ENCODE measurements around the gene RAB40B.

The RAB40B gene

DNA sequence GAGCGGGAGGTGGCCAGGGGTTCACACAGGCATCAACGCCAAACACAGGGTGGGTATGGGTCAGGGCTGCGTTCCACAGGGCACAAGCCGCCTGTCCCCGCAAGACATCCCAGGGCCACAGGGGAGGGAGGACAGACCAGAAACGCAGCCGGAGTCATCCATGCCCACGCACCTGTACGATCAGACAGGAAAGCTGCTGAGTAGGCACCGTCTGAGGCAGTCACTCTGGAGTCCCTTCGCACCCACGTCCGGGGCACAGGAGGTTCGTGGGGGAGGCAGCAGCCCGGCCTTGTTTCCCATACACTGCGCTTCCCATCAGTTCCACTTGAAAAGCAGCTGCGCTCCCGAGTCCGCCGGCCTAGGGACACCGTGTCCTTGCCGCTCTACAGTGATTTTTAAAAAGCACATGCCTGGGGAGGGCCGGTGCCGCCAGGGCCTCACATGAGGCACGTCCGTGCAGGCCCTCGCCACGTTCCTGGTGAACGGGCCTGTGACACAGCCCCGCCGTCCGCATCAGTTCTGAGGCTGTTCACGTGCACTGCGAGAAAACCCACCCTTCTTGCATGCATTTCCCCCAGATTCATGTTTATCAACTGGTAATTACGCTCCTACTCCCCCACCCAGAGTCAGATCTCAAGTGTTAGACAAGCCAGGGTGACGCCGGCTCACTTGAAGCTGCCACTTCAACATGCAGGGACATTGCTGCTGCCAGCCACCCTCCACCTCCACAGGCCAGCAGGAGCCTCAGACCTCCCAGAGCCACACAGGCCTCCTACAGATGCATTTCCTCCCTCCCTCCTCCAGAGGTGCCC lies 85.0 kb downstream of the RAB40B start:
- no peak for DNase-seq

DNA sequence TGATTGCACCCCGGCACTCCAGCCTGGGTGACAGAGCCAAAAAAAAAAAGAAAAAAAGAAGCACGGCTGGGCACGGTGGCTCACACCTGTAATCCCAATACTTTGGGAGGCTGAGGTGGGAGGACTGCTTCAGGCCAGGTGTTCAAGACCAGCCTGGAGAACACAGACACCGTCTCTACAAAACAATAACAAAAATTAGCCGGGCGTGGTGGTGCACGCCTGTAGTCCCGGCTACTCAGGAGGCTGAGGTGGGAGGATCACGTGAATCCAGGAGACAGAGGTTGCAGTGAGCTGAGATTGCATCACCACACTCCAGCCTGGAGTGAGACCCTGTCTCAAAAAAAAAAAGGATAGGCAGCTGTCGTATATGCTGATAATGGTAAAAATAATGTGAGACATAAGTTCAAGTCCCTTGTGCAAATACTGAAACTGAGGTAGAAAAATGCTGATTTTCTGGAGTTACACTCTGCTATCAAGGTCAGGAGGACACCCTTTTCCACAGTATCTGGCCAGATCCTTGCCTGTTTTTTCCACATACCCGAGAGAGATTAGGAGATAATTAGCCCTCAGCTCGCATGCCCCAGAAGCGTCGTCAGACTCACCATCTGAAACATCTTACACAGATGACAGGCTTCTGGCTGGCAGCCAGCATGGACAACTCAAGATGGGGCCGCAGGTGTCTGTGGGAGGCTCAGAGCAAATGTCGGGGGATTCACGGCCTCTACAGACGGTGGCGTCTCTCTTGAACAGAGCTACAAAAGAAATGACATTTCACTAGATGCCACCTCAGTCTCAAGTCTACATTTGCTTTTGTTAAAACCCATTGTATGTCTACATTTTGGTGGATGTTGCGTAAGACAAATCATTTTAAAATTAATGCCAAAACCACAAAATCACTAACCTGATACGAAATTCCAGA lies 87.1 kb downstream of the RAB40B start:
- no peak for DNase-seq

DNA sequence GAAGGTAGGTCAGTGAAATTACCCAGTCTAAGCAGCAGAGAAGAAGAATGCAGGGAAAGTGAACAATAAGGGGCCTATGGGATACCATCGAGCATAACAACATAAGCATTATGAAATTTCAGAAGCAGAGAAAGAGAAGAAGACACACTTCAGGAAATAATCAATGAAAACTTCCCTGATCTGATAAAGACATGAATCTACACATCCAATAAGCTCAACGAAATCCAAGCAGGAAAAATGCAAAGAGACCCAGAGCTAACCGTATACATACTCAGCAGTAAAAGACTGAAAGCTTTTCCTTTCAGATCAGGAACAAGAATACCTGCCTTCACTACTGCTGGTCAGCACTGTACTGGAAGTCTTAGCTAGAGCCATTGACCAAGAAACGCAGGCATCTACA lies 88.8 kb downstream of the RAB40B start:
- DNase-seq = no peak

DNA sequence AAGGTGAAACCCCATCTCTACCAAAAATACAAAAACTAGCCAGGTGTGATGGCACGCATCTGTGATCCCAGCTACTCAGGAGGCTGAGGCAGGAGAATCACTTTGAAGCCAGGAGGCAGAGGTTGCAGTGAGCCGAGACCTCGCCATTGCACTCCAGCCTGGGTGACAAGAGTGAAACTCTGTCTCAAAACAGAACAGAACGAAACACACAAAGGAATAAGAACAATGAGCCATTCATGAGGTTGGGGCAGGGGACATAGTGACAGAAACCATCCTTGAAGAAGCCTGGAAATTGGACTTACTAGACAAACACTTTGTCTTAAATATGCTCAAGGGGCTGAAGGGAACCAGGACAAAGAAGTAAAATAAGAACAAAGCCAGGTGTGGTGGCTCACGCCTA lies 89.7 kb downstream of the RAB40B start:
- no peak for DNase-seq

DNA sequence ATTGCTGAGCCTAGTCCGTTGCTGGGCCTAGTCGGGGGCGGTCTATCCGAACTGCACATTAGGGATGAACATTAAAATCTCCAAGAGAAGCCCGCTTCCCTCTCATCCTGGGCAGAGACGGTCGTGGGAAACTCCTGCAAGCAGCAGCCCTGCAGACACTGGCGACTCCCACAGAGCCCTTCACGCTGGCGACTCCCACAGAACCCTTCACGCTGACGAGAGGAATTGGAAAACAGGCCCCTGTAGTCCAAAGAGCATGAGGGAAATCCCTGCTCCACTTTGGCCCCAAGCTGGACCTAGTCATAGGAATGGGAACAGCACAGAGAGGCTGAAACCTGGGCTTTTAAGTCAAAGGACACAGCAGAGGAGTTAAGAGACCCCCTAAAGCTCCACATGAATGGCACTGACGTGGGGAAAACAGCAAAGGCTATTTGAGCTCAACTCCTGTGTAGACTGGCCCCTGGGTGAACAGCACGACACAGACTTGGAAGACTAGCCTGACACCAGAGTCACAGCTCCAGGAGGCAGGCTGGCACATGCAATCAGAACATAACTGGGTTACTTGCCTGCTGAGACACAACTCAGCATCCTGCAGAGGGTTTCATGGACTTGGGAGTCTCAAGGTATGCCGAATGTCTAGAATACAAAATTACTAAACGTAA lies 92.4 kb downstream of the RAB40B start:
- no peak for DNase-seq

All from activated gamma-delta T cell (primary cell).